NCI-H345 (cell line): ENCODE measurements around the gene EVA1A.

Experiments used
- DNase-seq: peaks from one replicate; lab custom pipeline; 2025; lab: John Stamatoyannopoulos, UW

EVA1A gene

GRCh38 chr2:75589391-75590105 is 28.8 kb upstream of the EVA1A start:
- no peak for DNase-seq

GRCh38 chr2:75587954-75588587 is 27.3 kb upstream of the EVA1A start:
- DNase-seq = no peak

GRCh38 chr2:75586971-75587370 is 26.2 kb upstream of the EVA1A start:
- no peak for DNase-seq

GRCh38 chr2:75582840-75583239 is 22.1 kb upstream of the EVA1A start:
- DNase-seq = no peak

- no peak for DNase-seq
Observed at GRCh38 chr2:75580606-75581005, 19.9 kb upstream of the EVA1A start.

GRCh38 chr2:75580156-75580555 is 19.4 kb upstream of the EVA1A start:
- no peak for DNase-seq

GRCh38 chr2:75579186-75579585 is 18.4 kb upstream of the EVA1A start:
- DNase-seq = no peak

- no peak for DNase-seq
Observed at GRCh38 chr2:75577280-75577679, 16.5 kb upstream of the EVA1A start.

- DNase-seq = no peak
Observed at GRCh38 chr2:75574106-75574505, 13.4 kb upstream of the EVA1A start.

- no peak for DNase-seq
Observed at GRCh38 chr2:75573145-75573878, 12.6 kb upstream of the EVA1A start.

- no peak for DNase-seq
Observed at GRCh38 chr2:75571730-75572430, 11.1 kb upstream of the EVA1A start.

- no peak for DNase-seq
Observed at GRCh38 chr2:75570948-75571729, 10.4 kb upstream of the EVA1A start.

- DNase-seq = no peak
Observed at GRCh38 chr2:75570024-75570947, 9.5 kb upstream of the EVA1A start.

- no peak for DNase-seq
Observed at GRCh38 chr2:75569546-75569945, 8.8 kb upstream of the EVA1A start.

GRCh38 chr2:75568174-75568573 is 7.4 kb upstream of the EVA1A start:
- DNase-seq = no peak

- no peak for DNase-seq
Observed at GRCh38 chr2:75565472-75566462, 5.0 kb upstream of the EVA1A start.

- DNase-seq = no peak
Observed at GRCh38 chr2:75564713-75565359, 4.1 kb upstream of the EVA1A start.

- no peak for DNase-seq
Observed at GRCh38 chr2:75564026-75564688, 3.4 kb upstream of the EVA1A start.
